Measurements from ENCODE around the gene COPA.

GRCh38 chr1:160251011-160251410, 92.0 kb downstream of the COPA start:
- TF ChIP-seq, protein P1, sequence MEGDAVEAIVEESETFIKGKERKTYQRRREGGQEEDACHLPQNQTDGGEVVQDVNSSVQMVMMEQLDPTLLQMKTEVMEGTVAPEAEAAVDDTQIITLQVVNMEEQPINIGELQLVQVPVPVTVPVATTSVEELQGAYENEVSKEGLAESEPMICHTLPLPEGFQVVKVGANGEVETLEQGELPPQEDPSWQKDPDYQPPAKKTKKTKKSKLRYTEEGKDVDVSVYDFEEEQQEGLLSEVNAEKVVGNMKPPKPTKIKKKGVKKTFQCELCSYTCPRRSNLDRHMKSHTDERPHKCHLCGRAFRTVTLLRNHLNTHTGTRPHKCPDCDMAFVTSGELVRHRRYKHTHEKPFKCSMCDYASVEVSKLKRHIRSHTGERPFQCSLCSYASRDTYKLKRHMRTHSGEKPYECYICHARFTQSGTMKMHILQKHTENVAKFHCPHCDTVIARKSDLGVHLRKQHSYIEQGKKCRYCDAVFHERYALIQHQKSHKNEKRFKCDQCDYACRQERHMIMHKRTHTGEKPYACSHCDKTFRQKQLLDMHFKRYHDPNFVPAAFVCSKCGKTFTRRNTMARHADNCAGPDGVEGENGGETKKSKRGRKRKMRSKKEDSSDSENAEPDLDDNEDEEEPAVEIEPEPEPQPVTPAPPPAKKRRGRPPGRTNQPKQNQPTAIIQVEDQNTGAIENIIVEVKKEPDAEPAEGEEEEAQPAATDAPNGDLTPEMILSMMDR (IDR thresholded peaks at IDR 0.05): no peak
- TF ChIP-seq SMC3 (IDR thresholded peaks at IDR 0.05; ENCODE audit: low read depth, low read length): no peak
- TF ChIP-seq NRF1 (IDR thresholded peaks at IDR 0.05; ENCODE audit: low read depth, low read length): no peak
- TF ChIP-seq, protein P2, sequence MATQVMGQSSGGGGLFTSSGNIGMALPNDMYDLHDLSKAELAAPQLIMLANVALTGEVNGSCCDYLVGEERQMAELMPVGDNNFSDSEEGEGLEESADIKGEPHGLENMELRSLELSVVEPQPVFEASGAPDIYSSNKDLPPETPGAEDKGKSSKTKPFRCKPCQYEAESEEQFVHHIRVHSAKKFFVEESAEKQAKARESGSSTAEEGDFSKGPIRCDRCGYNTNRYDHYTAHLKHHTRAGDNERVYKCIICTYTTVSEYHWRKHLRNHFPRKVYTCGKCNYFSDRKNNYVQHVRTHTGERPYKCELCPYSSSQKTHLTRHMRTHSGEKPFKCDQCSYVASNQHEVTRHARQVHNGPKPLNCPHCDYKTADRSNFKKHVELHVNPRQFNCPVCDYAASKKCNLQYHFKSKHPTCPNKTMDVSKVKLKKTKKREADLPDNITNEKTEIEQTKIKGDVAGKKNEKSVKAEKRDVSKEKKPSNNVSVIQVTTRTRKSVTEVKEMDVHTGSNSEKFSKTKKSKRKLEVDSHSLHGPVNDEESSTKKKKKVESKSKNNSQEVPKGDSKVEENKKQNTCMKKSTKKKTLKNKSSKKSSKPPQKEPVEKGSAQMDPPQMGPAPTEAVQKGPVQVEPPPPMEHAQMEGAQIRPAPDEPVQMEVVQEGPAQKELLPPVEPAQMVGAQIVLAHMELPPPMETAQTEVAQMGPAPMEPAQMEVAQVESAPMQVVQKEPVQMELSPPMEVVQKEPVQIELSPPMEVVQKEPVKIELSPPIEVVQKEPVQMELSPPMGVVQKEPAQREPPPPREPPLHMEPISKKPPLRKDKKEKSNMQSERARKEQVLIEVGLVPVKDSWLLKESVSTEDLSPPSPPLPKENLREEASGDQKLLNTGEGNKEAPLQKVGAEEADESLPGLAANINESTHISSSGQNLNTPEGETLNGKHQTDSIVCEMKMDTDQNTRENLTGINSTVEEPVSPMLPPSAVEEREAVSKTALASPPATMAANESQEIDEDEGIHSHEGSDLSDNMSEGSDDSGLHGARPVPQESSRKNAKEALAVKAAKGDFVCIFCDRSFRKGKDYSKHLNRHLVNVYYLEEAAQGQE (IDR thresholded peaks at IDR 0.05; ENCODE audit: low read depth, low read length): no peak
- no peak for TF ChIP-seq FOXJ3 (CRISPR knock-in tag; IDR thresholded peaks at IDR 0.05)
- TF ChIP-seq YY1 (IDR thresholded peaks at IDR 0.05; ENCODE audit: low read depth): no peak
- no peak for TF ChIP-seq RAD21 (IDR thresholded peaks at IDR 0.05; ENCODE audit: low read length)
- TF ChIP-seq GABPA (IDR thresholded peaks at IDR 0.05; ENCODE audit: low read depth): no peak
- no peak for TF ChIP-seq CHD2 (IDR thresholded peaks at IDR 0.05; ENCODE audit: low read length, partially characterized antibody)
- TF ChIP-seq, protein P3, sequence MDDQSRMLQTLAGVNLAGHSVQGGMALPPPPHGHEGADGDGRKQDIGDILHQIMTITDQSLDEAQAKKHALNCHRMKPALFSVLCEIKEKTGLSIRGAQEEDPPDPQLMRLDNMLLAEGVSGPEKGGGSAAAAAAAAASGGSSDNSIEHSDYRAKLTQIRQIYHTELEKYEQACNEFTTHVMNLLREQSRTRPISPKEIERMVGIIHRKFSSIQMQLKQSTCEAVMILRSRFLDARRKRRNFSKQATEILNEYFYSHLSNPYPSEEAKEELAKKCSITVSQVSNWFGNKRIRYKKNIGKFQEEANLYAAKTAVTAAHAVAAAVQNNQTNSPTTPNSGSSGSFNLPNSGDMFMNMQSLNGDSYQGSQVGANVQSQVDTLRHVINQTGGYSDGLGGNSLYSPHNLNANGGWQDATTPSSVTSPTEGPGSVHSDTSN (IDR thresholded peaks at IDR 0.05): no peak
- no peak for TF ChIP-seq MXI1 (IDR thresholded peaks at IDR 0.05; ENCODE audit: low read depth, low read length)
- TF ChIP-seq, protein P4, sequence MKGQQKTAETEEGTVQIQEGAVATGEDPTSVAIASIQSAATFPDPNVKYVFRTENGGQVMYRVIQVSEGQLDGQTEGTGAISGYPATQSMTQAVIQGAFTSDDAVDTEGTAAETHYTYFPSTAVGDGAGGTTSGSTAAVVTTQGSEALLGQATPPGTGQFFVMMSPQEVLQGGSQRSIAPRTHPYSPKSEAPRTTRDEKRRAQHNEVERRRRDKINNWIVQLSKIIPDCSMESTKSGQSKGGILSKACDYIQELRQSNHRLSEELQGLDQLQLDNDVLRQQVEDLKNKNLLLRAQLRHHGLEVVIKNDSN (IDR thresholded peaks at IDR 0.05; ENCODE audit: borderline replicate concordance, low read depth): no peak
